Measurements from ENCODE around the gene POLR2L.
A peak's percentile ranks its signal among the peaks of the same experiment; 100 is the strongest.

POLR2L gene

GRCh38 chr11:868394-868793, 26.1 kb upstream of the POLR2L start:
- DNase-seq = no peak

GRCh38 chr11:867856-868358, 25.6 kb upstream of the POLR2L start:
- DNase-seq = no peak

- DNase-seq = no peak
These were observed 24.2 kb upstream of the POLR2L start for GRCh38 chr11:866481-866880.

GRCh38 chr11:865462-866430, 23.4 kb upstream of the POLR2L start:
- no peak for DNase-seq

GRCh38 chr11:864898-865297, 22.6 kb upstream of the POLR2L start:
- DNase-seq = no peak

GRCh38 chr11:863910-864827, 21.8 kb upstream of the POLR2L start:
- no peak for DNase-seq

GRCh38 chr11:863023-863909, 20.9 kb upstream of the POLR2L start:
- no peak for DNase-seq

- no peak for DNase-seq
These were observed 20.3 kb upstream of the POLR2L start for GRCh38 chr11:862696-863022.

- DNase-seq = no peak
These were observed 19.8 kb upstream of the POLR2L start for GRCh38 chr11:862081-862661.

GRCh38 chr11:861105-861479, 18.8 kb upstream of the POLR2L start:
- peak; percentile 31 for DNase-seq

- DNase-seq = no peak
These were observed 18.1 kb upstream of the POLR2L start for GRCh38 chr11:860234-861104.

- peak; percentile 44 for DNase-seq
These were observed 17.2 kb upstream of the POLR2L start for GRCh38 chr11:859394-860131.

- DNase-seq = no peak
These were observed 16.5 kb upstream of the POLR2L start for GRCh38 chr11:858762-859339.

GRCh38 chr11:858053-858761, 15.9 kb upstream of the POLR2L start:
- no peak for DNase-seq

- DNase-seq = no peak
These were observed 14.1 kb upstream of the POLR2L start for GRCh38 chr11:856397-856796.

GRCh38 chr11:855796-856195, 13.5 kb upstream of the POLR2L start:
- DNase-seq = no peak

GRCh38 chr11:855330-855674, 13.0 kb upstream of the POLR2L start:
- no peak for DNase-seq

GRCh38 chr11:854601-855329, 12.4 kb upstream of the POLR2L start:
- no peak for DNase-seq

Measured in NCI-H510A (cell line).